GDM1 (cell line): ENCODE measurements around the gene SMIM24.
"Not testable (repeated sequence)": the region's sequence is repeated elsewhere in the genome, so short reads cannot be mapped to it uniquely, and the experiment has no call there.

Experiments used
- DNase-seq: peaks from one replicate; lab custom pipeline; 2025; lab: John Stamatoyannopoulos, UW

Gene SMIM24

GRCh38 chr19:3480383-3481091 is at the start of gene SMIM24:
SMIM24 (minus strand) TSS chr19:3480525; CDS start chr19:3480463, 62 bp downstream.
- no peak for DNase-seq

DNA sequence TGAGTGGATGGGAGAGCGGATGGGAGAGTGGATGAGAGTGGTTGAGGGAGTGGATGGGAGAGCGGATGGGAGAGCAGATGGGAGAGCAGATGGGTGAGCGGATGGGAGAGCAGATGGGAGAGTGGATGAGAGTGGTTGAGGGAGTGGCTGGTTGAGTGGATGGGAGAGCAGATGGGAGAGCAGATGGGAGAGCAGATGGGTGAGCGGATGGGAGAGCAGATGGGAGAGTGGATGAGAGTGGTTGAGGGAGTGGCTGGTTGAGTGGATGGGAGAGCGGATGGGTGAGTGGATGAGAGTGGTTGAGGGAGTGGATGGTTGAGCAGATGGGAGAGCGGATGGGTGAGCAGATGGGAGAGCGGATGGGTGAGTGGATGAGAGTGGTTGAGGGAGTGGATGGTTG is 49.0 kb upstream of the SMIM24 start:
- DNase-seq = not testable (repeated sequence)

- no peak for DNase-seq
These were observed 48.4 kb upstream of the SMIM24 start for GRCh38 chr19:3528539-3529211.

- no peak for DNase-seq
These were observed 47.8 kb upstream of the SMIM24 start for GRCh38 chr19:3528080-3528479.

GRCh38 chr19:3527238-3527910 is 47.0 kb upstream of the SMIM24 start:
- no peak for DNase-seq

- no peak for DNase-seq
These were observed 46.3 kb upstream of the SMIM24 start for GRCh38 chr19:3526507-3527237.

DNA sequence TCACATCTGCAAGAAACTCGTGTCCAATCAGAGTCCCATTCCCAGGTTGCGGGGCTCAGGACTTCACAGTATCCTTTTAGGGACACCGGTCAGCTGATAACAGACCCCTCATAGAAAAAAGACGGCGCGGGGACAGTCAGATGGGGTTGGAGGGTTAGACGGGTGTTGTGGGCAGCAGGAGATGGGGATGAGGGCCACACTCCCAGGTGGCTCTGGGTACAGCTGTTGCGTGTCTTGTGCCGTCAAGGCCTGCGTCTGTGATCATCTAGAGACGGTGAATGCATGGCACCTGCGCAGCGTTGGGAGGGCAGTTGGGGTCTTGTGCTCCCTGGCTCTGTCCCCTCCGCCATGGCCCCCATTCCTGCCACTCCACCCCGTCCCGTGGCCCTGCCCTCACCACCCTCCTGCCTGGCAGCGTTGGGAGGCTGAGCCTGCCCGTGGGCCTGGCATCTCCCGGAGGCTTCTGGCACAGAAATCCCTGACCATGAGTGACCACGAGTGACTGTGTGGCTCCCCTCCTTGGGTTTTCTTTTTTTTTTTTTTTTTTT is 44.7 kb upstream of the SMIM24 start:
- no peak for DNase-seq

DNA sequence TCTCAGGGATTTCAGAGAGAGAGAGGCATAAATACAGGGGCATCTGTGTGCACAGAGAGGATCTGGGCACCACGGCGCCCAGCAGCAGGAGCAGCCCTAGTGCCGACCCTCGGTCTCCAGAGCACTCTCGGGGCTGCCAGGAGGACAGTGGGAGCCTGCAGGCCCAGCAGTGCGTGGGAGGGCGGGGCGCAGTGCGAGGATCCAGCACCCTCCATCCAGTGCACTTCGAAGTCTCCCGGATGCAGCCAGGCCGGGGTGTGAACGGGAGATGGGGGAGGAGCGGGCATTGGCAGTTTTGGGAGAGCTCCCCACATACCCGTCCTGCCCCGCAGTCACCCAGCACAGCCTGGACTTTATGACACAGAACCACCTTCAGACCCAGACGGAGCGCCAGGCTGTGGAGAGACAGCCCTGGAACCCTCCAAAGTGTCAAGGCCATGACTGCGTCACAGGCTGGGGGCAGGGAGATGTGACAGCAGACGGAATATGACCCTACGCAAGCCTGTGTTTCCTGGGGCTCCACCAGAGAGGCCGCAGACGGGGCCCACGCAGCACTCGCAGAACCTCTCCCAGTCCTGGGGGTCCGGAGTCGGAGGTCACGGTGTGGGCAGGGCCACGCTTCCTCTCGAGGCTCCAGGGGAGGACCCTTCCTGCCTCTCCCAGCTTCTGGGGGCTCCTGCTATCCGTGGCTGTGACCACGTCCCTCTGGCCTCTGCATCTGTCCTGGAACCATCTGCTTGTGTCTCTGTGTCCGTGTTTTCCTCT is 43.9 kb upstream of the SMIM24 start:
- DNase-seq = no peak

DNA sequence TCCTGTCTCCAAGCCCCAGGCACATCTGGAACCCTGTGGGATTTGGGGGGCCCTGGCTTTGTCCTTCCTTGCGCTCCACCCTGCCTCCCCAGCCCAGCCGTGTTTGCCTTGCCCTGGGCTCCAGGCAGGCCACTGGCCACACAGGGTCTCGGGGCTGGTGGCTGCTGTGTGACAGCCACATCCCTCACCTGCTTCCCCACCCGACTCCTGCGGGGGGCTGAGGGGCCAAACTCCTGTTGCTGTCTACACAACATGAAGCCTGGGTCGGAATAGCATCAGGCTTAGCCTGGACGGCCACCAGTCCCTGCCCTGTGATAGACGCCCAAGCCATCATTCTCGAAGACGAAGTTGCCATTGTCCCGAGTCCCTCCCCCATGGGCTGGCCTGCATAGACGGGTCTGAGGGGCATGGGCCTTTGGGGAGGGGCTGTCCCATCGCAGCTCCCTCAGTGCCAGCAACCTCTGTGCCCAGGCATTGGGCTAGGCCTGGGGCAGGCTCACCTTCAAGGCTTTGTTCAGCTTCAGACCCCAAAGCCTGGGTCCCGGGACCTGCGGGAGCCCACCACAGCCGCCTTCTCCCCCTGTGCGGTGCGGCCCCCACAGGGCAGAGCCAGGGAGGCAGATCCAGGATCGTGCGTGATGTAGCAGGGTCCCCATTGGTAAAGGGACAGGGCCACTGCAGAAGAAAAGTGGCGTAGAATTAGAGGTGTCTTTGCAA is 43.2 kb upstream of the SMIM24 start:
- no peak for DNase-seq

- no peak for DNase-seq
These were observed 42.4 kb upstream of the SMIM24 start for GRCh38 chr19:3522421-3523360.

DNA sequence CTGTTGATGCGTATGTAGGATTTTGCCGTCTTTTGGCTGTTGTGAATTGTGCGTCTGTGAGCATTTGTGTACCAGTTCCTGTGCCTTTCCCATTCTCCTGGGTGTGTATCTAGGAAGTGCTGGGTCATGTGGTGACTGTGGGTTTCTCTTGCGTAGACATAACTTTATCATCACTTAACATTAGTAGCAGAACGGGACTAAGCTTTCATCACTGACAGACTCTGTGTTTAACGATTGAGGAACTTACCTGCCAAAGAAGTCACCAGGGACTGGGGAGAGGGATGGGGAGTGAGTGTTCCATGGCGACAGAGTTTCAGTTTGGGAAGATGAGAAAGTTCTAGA is 40.8 kb upstream of the SMIM24 start:
- no peak for DNase-seq

DNA sequence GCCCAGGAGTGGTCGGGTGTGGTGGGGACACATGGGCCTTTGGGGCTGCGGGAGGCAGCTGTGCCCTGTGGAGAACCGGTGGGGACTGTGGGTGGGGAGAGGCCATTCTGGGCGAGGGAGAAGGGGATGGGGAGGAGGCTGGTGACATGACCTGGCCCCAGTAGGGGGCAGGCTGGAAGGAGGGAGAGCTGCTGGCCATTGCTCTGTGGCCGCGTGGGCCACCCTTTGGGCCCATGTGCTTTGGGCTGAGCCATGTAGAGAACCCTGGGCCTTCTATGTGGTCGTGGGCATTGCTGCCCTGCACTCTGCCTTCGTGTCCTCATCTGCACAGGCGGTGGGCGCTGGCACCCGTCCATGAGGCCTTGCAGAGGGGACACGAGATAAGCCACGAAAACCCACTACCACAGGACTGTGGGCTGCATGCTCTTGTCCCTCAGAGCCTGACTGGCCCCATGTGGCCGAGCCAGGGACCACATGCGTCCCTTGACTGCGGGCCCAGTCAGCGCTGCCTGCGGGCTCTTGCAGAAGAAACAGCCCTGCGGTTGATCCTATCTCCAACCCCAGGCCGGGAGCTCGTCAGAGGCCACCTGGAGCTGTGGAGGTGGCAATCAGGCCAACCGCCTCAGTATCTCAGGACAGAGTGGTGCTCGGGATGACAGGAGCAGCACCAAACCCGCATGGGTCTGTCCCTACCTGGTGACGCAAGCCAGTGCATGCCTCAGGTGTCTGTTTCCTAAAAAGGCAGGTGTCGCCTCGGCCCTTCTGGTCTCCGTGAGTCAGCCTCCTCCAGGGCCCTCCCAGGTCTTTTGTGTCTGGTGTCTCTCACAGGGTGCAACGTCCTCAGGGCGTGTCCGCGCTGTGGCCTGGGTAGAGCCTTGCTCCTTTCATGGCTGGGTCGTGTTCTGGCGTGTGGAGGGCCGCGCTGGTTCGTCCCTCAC is 40.1 kb upstream of the SMIM24 start:
- DNase-seq = no peak

DNA sequence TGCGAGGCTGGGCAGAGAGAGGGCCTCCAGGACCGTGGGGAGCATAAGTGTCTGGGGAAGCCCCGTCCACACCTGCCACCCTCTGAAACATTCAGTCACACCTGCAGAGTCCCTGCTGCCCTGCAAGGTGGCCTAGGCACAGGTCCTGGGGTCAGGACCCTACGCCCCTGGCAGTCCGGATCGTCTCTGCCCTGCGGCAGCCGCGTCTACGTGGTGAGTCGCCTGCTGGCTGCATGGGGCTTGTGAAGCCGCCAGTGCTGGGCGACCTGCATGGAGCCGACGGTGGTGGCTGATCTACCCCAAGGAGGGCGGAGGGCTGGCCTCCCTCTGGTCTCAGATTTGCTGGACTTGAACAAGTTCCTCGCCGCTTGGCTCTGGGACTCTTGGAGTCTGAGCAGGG is 38.8 kb upstream of the SMIM24 start:
- no peak for DNase-seq

DNA sequence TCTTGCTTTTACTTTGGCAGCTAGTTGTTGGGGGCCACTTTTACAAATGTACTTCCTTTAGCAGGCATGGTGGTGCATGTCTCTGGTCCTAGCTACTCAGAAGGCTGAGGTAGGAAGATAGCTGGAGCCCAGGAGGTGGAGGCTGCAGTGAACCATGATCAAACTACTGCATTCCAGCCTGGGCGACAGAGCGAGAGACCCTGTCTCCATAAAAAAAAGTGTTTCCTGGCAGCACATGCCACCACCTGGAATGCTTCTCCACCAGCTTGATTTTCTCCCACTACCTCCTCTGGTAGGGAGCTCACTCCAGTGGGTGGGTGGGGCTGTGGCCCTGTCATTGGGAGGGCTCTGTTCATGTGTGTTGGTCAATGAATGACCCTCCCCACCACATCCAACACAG is 38.3 kb upstream of the SMIM24 start:
- DNase-seq = no peak

GRCh38 chr19:3518255-3518654 is 37.9 kb upstream of the SMIM24 start:
- no peak for DNase-seq

GRCh38 chr19:3517638-3518037 is 37.3 kb upstream of the SMIM24 start:
- DNase-seq = no peak

DNA sequence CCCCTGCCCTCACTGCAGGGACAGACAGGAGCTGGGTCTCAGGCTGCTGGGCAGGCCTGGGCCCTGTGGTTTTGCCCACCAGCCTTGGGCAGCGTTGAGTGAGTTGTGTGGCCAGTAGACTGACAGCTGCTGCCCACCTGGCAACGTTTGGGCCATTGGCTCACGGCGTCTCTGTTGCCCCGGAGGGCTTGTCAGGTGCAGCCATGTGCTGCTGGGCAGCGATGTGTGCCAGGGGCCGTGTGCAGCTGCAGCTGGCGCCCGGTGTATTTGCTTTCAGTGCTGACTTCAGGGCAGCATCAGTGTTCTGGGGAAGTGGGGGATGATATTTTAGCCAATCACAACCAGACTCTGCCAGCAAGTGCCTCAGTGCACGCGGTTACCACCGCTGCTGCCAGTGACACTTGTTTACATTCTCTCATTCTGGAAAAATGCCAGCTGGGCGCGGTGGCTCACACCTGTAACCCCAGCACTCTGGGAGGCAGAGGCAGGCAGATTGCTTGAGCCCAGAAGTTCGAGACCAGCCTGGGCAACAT is 36.4 kb upstream of the SMIM24 start:
- no peak for DNase-seq

DNA sequence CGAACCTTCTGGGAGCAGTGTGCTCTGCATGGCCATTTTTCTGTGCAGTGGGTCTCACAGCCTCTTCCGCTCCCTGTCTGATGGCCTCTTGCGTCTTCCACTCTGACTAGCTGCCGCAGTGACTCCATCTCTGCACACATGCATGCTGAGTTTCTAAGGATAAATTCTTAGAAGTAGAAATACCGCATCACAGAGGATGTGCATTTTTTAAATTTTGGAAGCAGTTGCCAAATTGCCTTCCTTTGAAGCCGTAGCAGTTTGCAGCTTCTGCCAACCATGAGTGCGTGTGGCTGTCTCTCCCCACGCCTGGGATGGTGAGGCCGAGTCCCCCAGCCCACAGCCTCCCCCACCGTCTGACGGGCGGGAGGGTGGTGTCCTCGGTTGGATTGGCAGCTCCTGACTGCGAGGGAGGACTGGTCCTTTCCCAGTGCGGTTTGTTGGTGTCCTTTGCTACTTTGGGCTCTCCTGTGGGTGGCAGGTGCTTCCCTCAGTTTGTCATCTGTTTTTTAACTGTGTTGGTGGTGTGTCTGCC is 35.6 kb upstream of the SMIM24 start:
- no peak for DNase-seq
